Fibroblast of mammary gland (primary cell): ENCODE results near the gene CILP.
"Not testable (repeated sequence)": the region's sequence is repeated elsewhere in the genome, so short reads cannot be mapped to it uniquely, and the experiment has no call there.

Source experiments
- DNase-seq: peaks from one replicate; pipeline ENCODE4 v3.0.0-alpha.2; 2010; ENCODE audit warnings: low read depth
- H3K4me3 ChIP-seq: 2 replicates; pipeline ENCODE4 v1.5.1; 2011; ENCODE audit warnings: low read depth, mild to moderate bottlenecking, low read length, moderate library complexity; ENCODE audit not compliant: control insufficient read depth
- TF ChIP-seq, protein P1 (sequence below): conservative IDR thresholded peaks from 2 replicates; pipeline ENCODE4 v1.5.1; 2011; ENCODE audit warnings: low read depth, low read length, inconsistent platforms; ENCODE audit not compliant: control insufficient read depth, insufficient read depth

CILP gene

DNA sequence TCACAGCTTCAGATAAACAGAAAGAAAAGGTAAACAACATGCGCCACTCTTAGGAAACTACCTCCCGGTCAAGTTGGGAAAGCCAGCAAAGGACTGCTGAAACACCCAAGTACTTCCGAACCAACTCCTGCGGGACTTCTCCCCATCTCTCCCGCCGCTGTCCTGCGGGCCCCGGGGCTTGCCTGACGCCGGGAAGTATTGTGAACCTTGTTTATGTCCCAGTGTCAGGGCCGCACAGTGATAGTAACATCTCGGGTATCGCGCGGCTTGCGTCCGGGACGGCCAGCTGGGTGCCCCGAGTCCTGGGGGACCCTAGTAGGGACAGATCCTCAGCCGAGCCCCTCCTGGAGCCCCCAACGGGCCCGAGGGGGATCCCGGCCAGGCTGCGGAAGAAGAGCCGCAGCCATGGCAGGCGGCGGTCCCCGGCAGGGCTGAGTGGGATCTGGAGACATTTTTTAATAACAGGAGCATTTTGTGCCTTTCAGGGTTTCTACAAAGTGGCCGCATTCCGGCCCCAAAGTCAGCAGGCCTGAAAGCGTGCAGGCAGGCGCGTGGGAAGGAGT is 26.9 kb downstream of the CILP start:
- peak overlapping the region; percentile 91 for H3K4me3 ChIP-seq
- TF ChIP-seq, protein P1, sequence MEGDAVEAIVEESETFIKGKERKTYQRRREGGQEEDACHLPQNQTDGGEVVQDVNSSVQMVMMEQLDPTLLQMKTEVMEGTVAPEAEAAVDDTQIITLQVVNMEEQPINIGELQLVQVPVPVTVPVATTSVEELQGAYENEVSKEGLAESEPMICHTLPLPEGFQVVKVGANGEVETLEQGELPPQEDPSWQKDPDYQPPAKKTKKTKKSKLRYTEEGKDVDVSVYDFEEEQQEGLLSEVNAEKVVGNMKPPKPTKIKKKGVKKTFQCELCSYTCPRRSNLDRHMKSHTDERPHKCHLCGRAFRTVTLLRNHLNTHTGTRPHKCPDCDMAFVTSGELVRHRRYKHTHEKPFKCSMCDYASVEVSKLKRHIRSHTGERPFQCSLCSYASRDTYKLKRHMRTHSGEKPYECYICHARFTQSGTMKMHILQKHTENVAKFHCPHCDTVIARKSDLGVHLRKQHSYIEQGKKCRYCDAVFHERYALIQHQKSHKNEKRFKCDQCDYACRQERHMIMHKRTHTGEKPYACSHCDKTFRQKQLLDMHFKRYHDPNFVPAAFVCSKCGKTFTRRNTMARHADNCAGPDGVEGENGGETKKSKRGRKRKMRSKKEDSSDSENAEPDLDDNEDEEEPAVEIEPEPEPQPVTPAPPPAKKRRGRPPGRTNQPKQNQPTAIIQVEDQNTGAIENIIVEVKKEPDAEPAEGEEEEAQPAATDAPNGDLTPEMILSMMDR = no peak
- DNase-seq = peak; percentile 52

DNA sequence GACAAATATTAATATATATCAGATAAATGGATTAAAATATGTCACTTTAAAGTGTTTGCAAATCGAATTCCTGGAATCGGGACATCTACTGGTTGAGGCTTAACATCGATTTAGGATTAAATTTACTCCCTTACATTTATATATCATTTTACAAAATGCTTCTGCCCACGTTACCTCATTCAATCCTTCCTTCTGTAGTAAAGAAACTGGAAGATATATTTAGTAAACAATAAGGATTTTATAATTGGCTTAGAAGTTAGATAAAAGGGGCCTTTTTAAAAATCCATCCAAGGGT is 27.5 kb downstream of the CILP start:
- TF ChIP-seq, protein P1 = no peak
- DNase-seq = no peak
- H3K4me3 ChIP-seq = peak overlapping the region; percentile 91

DNA sequence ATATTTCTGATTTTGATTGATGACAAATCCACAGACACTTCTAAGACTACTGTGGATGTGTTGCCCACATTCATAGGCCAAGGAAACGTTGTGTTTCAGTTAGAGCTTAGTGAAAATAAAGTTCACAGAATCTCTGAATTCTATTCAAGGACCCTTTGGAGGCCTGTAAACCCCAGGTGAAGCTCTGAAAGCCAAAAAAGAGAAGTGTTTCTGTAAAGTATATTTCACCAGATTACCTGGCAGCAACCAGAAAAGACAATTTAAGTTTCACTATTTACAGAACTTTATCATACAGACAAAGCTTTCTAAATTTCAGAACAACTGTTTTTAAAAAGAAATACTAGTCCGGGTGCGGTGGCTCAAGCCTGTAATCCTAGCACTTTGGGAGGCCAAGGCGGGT is 28.7 kb downstream of the CILP start:
- H3K4me3 ChIP-seq = no peak overlapping the region
- TF ChIP-seq, protein P1 = no peak
- no peak for DNase-seq

DNA sequence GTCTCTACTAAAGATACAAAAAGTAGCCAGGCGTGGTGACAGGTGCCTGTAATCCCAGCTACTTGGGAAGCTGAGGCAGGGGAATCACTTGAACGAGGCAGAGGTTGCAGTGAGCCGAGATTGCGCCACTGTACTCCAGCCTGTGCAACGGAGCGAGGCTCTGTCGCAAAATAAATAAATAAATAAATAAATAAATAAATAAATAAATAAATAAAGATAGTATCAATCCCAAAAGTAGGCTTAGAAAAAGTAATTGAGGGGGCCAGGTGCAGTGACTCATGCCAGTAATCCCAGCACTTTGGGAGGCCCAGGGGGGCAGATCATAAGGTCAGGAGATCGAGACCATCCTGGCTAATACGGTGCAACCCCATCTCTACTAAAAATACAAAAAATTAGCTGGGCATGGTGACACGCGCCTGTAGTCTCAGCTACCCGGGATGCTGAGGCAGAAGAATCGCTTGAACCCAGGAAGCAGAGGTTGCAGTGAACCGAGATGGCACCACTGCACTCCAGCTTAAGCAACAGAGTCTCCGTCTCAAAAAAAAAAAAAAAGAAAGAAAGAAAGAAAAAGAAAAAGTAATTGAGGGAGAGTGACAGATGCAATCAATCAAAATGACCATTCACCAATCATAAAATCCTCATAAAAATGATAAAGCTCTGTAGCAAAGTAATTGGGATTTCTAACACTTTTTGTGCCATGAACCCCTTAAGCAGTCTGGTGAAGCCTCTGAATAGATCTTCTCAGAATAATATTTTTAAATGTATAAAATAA is 29.5 kb downstream of the CILP start:
- not testable (repeated sequence) for H3K4me3 ChIP-seq, DNase-seq

DNA sequence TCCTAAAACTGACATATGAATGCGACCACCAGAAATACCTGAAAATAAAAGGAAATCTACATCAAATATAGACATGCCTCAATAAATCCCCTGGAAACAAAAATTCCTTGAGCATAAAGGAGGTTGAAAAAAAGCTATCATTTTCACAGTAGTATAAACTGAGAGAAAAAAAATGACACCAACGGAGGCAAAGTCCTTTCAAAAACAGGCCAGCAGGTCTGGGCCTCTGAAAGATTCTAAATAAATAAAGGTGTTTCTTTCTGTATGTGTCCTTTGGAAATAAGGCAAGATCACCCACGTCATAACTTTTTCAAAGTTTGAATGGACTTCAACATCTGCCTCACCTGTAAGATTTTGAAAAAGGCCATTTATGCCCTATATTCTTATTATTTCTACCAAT is 31.1 kb downstream of the CILP start:
- DNase-seq = no peak
- TF ChIP-seq, protein P1 = no peak
- H3K4me3 ChIP-seq = no peak overlapping the region

DNA sequence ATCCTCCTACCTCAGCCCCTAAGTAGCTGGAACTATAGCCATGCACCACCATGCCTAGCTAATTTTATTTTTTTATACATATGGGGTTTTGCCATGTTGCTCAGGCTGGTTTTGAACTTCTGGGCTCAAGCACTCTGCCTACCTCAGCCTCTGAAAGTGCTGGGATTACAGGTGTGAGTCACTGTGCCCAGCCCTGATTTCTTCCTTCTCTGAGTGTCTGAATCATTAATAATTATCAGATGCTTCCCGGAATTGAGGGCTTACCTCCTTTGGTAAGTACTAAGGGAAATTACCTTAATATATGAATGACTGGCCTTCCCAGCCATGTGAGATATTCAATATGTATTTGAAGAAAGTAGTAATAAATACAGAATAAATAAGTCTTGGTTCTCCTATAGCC is 33.4 kb downstream of the CILP start:
- no peak overlapping the region for H3K4me3 ChIP-seq
- TF ChIP-seq, protein P1 = no peak
- peak; percentile 28 for DNase-seq

DNA sequence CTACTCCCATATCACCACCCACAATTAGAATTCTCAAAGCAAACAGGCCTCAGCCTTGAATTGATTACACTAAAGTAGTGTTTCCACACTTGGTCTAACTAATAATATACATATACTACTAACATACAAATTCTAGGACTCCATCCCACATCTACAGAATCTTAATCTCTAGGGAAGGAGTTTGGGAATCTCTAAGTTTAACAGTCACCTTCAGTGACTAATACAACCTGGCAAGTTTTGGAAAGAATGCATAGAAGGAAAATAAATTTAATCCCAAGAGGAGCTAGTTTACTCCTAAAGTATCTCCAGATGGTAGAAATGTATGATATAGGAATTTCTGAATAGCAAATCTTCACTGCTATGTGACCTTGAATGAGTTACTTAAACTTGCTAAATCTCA is 35.2 kb downstream of the CILP start:
- peak; percentile 51 for DNase-seq
- TF ChIP-seq, protein P1 = no peak
- no peak overlapping the region for H3K4me3 ChIP-seq
